ENCODE results near the gene CRK.
"Not testable (repeated sequence)": the region's sequence is repeated elsewhere in the genome, so short reads cannot be mapped to it uniquely, and the experiment has no call there.

CRK gene

GRCh38 chr17:1462164-1463112 is 6.4 kb upstream of the CRK start:
- DNase-seq: no peak

- no peak for DNase-seq
Observed at GRCh38 chr17:1461198-1461944, 5.3 kb upstream of the CRK start.

GRCh38 chr17:1460233-1460632 is 4.2 kb upstream of the CRK start:
- DNase-seq: no peak

- DNase-seq: no peak
Observed at GRCh38 chr17:1455291-1455796, 688 bp downstream of the CRK start.

GRCh38 chr17:1454541-1454940 is 1.5 kb downstream of the CRK start:
- no peak for DNase-seq

GRCh38 chr17:1453694-1454093 is 2.3 kb downstream of the CRK start:
- DNase-seq: not testable (repeated sequence)

GRCh38 chr17:1452836-1453235 is 3.2 kb downstream of the CRK start:
- no peak for DNase-seq

GRCh38 chr17:1450261-1450660 is 5.8 kb downstream of the CRK start:
- DNase-seq: not testable (repeated sequence)

- DNase-seq: no peak
Observed at GRCh38 chr17:1449412-1449967, 6.5 kb downstream of the CRK start.

GRCh38 chr17:1447052-1447451 is 9.0 kb downstream of the CRK start:
- DNase-seq: no peak

GRCh38 chr17:1446201-1446600 is 9.8 kb downstream of the CRK start:
- no peak for DNase-seq

- not testable (repeated sequence) for DNase-seq
Observed at GRCh38 chr17:1445695-1446094, 10.3 kb downstream of the CRK start.

GRCh38 chr17:1442721-1443120 is 13.3 kb downstream of the CRK start:
- DNase-seq: not testable (repeated sequence)

GRCh38 chr17:1442187-1442586 is 13.8 kb downstream of the CRK start:
- DNase-seq: no peak

GRCh38 chr17:1440921-1441320 is 15.1 kb downstream of the CRK start:
- DNase-seq: no peak

GRCh38 chr17:1438593-1439083 is 17.4 kb downstream of the CRK start:
- no peak for DNase-seq

GRCh38 chr17:1435326-1435725 is 20.7 kb downstream of the CRK start:
- DNase-seq: no peak

GRCh38 chr17:1434150-1434549 is 21.9 kb downstream of the CRK start:
- DNase-seq: no peak

GRCh38 chr17:1431631-1432104 is 24.4 kb downstream of the CRK start:
- no peak for DNase-seq

- no peak for DNase-seq
Observed at GRCh38 chr17:1423456-1424135, 32.4 kb downstream of the CRK start.

GRCh38 chr17:1422885-1423284 is 33.1 kb downstream of the CRK start:
- no peak for DNase-seq

GRCh38 chr17:1421470-1421869 is 34.6 kb downstream of the CRK start:
- no peak for DNase-seq

GRCh38 chr17:1420981-1421380 is 35.1 kb downstream of the CRK start:
- DNase-seq: no peak
